ENCODE results near the gene RPL10A.

RPL10A gene

GRCh38 chr6:35449287-35449881, 18.8 kb upstream of the RPL10A start:
- DNase-seq (ENCODE audit: low spot score): peak; percentile 85

GRCh38 chr6:35451354-35452182, 16.6 kb upstream of the RPL10A start:
- no peak for DNase-seq (ENCODE audit: low spot score)

- peak; percentile 97 for DNase-seq (ENCODE audit: low spot score)
Observed at GRCh38 chr6:35452183-35453090, 15.8 kb upstream of the RPL10A start, which contains the start of gene FANCE. TSS of gene FANCE (plus strand) at chr6:35452338. CDS start at chr6:35452546, 208 bp downstream.

- DNase-seq (ENCODE audit: low spot score): no peak
Observed at GRCh38 chr6:35453236-35453635, 15.0 kb upstream of the RPL10A start.

- DNase-seq (ENCODE audit: low spot score): no peak
Observed at GRCh38 chr6:35454391-35455110, 13.7 kb upstream of the RPL10A start.

- no peak for DNase-seq (ENCODE audit: low spot score)
Observed at GRCh38 chr6:35457907-35458306, 10.3 kb upstream of the RPL10A start.

- no peak for DNase-seq (ENCODE audit: low spot score)
Observed at GRCh38 chr6:35461270-35461669, 6.9 kb upstream of the RPL10A start.

- no peak for DNase-seq (ENCODE audit: low spot score)
Observed at GRCh38 chr6:35463292-35463691, 4.9 kb upstream of the RPL10A start.

GRCh38 chr6:35465646-35466045, 2.6 kb upstream of the RPL10A start:
- DNase-seq (ENCODE audit: low spot score): no peak

- DNase-seq (ENCODE audit: low spot score): no peak
Observed at GRCh38 chr6:35468980-35469750, 964 bp downstream of the RPL10A start.

- no peak for DNase-seq (ENCODE audit: low spot score)
Observed at GRCh38 chr6:35469751-35470662, 1.8 kb downstream of the RPL10A start.

GRCh38 chr6:35470663-35471120, 2.5 kb downstream of the RPL10A start:
- no peak for DNase-seq (ENCODE audit: low spot score)

GRCh38 chr6:35471836-35472345, 3.7 kb downstream of the RPL10A start:
- no peak for DNase-seq (ENCODE audit: low spot score)

GRCh38 chr6:35473075-35473849, 5.1 kb downstream of the RPL10A start:
- DNase-seq (ENCODE audit: low spot score): no peak

GRCh38 chr6:35473850-35474130, 5.6 kb downstream of the RPL10A start:
- DNase-seq (ENCODE audit: low spot score): no peak

- DNase-seq (ENCODE audit: low spot score): no peak
Observed at GRCh38 chr6:35474131-35474941, 6.1 kb downstream of the RPL10A start.

GRCh38 chr6:35474942-35475570, 6.9 kb downstream of the RPL10A start:
- DNase-seq (ENCODE audit: low spot score): no peak

- no peak for DNase-seq (ENCODE audit: low spot score)
Observed at GRCh38 chr6:35475573-35475972, 7.4 kb downstream of the RPL10A start.

Measured in AG08395 (cell line).